ENCODE measurements around the gene ZNF579.

- TF ChIP-seq, protein P1, sequence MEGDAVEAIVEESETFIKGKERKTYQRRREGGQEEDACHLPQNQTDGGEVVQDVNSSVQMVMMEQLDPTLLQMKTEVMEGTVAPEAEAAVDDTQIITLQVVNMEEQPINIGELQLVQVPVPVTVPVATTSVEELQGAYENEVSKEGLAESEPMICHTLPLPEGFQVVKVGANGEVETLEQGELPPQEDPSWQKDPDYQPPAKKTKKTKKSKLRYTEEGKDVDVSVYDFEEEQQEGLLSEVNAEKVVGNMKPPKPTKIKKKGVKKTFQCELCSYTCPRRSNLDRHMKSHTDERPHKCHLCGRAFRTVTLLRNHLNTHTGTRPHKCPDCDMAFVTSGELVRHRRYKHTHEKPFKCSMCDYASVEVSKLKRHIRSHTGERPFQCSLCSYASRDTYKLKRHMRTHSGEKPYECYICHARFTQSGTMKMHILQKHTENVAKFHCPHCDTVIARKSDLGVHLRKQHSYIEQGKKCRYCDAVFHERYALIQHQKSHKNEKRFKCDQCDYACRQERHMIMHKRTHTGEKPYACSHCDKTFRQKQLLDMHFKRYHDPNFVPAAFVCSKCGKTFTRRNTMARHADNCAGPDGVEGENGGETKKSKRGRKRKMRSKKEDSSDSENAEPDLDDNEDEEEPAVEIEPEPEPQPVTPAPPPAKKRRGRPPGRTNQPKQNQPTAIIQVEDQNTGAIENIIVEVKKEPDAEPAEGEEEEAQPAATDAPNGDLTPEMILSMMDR (optimal IDR thresholded peaks at IDR 0.05 in 1 of 3, IDR thresholded peaks at IDR 0.05 in 1 of 3, conservative IDR thresholded peaks at IDR 0.05 in 1 of 3; ENCODE audit: extremely low read depth in 1 of 3, insufficient read depth in 2 of 3, low read length in 3 of 3), result no peak
- TF ChIP-seq EZH2 (IDR thresholded peaks at IDR 0.05; ENCODE audit: low read length), result no peak
These were observed 40.6 kb upstream of the ZNF579 start for GRCh38 chr19:55621205-55621672.
